ENCODE results near the gene IFNLR1. TPM values are rescaled to one million over a fixed set of nuclear protein-coding genes. Genes with fewer than 3 reads are reported as not detected.

Gene IFNLR1
- polyA plus RNA-seq, 3 donors = not detected

GRCh38 chr1:24118410-24119242, 68.5 kb downstream of the IFNLR1 start:
- Mint-ChIP-seq H3K9me3 (peaks cover 0 to 2% (median 0%) of the 10 kb centered on the region in 7 donors), H3K4me3 (no peak overlapping the region), H3K36me3 (no peaks in the 10 kb centered on the region), H3K4me1 (no peaks in the 10 kb centered on the region), H3K27me3 (ENCODE audit: low read depth in 3 of 3) (peaks cover 6 to 10% (median 9%) of the 10 kb centered on the region in 3 donors), H3K27ac (no peak overlapping the region)
- no peak overlapping the region for H3K4me3 ChIP-seq (replicated peaks in 1 of 3; ENCODE audit: low read depth in 2 of 3, low read length in 3 of 3)
- no peak for DNase-seq
- no peak overlapping the region for H3K9ac ChIP-seq (ENCODE audit: insufficient read depth, low read length, poor library complexity, severe bottlenecking)
- no peak overlapping the region for H3K4me2 ChIP-seq (replicated peaks; ENCODE audit: extremely low read depth, low read length, poor library complexity, severe bottlenecking)
- H4K20me1 ChIP-seq (ENCODE audit: insufficient read depth, low read length) = no peaks in the 10 kb centered on the region
- no peak overlapping the region for H3K27ac ChIP-seq (ENCODE audit: low read depth in 1 of 2, low read length in 2 of 2)
- no peaks in the 10 kb centered on the region for H3K4me1 ChIP-seq (ENCODE audit: control insufficient read depth in 1 of 2, insufficient read depth in 2 of 2, low read length in 2 of 2)
- no peaks in the 10 kb centered on the region for H3K9me3 ChIP-seq (replicated peaks in 1 of 2; ENCODE audit: control insufficient read depth in 1 of 2, insufficient read depth in 1 of 2, low read length in 2 of 2)
- no peak overlapping the region for H2AFZ ChIP-seq (ENCODE audit: insufficient read depth, low read depth, low read length, poor library complexity, severe bottlenecking)
- H3K36me3 ChIP-seq (replicated peaks in 1 of 2; ENCODE audit: control insufficient read depth in 1 of 2, insufficient read depth in 2 of 2, low read length in 2 of 2) = no peaks in the 10 kb centered on the region
- H3K79me2 ChIP-seq (ENCODE audit: insufficient read depth, low read length) = no peaks in the 10 kb centered on the region
- intact Hi-C loops (cut with micrococcal nuclease) = no loop called here
- no peaks in the 10 kb centered on the region for H3K27me3 ChIP-seq (ENCODE audit: control insufficient read depth in 2 of 2, insufficient read depth in 2 of 2, low read length in 2 of 2)
- TF ChIP-seq, protein P1, sequence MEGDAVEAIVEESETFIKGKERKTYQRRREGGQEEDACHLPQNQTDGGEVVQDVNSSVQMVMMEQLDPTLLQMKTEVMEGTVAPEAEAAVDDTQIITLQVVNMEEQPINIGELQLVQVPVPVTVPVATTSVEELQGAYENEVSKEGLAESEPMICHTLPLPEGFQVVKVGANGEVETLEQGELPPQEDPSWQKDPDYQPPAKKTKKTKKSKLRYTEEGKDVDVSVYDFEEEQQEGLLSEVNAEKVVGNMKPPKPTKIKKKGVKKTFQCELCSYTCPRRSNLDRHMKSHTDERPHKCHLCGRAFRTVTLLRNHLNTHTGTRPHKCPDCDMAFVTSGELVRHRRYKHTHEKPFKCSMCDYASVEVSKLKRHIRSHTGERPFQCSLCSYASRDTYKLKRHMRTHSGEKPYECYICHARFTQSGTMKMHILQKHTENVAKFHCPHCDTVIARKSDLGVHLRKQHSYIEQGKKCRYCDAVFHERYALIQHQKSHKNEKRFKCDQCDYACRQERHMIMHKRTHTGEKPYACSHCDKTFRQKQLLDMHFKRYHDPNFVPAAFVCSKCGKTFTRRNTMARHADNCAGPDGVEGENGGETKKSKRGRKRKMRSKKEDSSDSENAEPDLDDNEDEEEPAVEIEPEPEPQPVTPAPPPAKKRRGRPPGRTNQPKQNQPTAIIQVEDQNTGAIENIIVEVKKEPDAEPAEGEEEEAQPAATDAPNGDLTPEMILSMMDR (IDR thresholded peaks at IDR 0.05) = no peak
- WGBS (ENCODE audit: insufficient coverage) = no CpG with 5 or more reads among the region's 8 CpGs

DNA sequence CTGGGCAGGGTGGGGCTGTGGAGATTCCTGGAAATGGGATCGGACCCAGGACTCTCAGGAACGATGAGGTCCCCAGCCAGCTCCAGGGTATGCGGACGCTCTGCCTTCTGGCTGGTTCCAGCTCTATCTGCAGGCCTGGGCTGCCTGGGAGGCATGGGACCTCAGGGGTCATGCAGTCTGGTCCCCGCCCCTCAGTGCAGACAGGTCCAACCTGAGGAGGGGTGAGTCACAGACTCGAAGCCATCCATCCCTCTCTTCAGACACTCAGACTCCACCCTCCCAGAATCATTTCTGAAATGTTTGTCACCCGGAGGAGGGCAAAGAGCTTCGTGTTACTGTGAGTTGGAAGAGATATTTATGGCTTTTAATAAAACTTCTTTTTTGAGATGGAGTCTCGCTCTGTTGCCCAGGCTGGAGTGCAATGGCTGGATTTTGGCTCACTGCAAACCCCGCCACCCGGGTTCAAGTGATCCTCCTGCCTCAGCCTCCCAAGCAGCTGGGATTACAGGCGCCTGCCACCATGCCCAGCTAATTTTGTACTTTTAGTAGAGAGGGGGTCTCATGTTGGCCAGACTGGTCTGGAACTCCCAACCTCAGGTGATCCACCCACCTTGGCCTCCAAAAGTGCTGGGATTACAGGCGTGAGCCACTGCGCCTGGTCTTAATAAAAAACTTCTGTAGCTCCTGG, 69.2 kb downstream of the IFNLR1 start:
- Histone ChIP-seq H4K20me1 (ENCODE audit: insufficient read depth, low read length) (no peaks in the 10 kb centered on the region), H2AFZ (ENCODE audit: insufficient read depth, low read depth, low read length, poor library complexity, severe bottlenecking) (no peak overlapping the region), H3K79me2 (ENCODE audit: insufficient read depth, low read length) (no peaks in the 10 kb centered on the region), H3K4me2 (replicated peaks; ENCODE audit: extremely low read depth, low read length, poor library complexity, severe bottlenecking) (no peak overlapping the region), H3K9ac (ENCODE audit: insufficient read depth, low read length, poor library complexity, severe bottlenecking) (no peak overlapping the region), H3K4me3 (replicated peaks in 1 of 3; ENCODE audit: low read depth in 2 of 3, low read length in 3 of 3) (no peak overlapping the region), H3K9me3 (replicated peaks in 1 of 2; ENCODE audit: control insufficient read depth in 1 of 2, insufficient read depth in 1 of 2, low read length in 2 of 2) (no peaks in the 10 kb centered on the region), H3K27me3 (ENCODE audit: control insufficient read depth in 2 of 2, insufficient read depth in 2 of 2, low read length in 2 of 2) (no peaks in the 10 kb centered on the region), H3K27ac (ENCODE audit: low read depth in 1 of 2, low read length in 2 of 2) (no peak overlapping the region), H3K36me3 (replicated peaks in 1 of 2; ENCODE audit: control insufficient read depth in 1 of 2, insufficient read depth in 2 of 2, low read length in 2 of 2) (no peaks in the 10 kb centered on the region), H3K4me1 (ENCODE audit: control insufficient read depth in 1 of 2, insufficient read depth in 2 of 2, low read length in 2 of 2) (no peaks in the 10 kb centered on the region)
- Mint-ChIP-seq H3K9me3 (peaks cover 0 to 2% (median 0%) of the 10 kb centered on the region in 7 donors), H3K27ac (no peak overlapping the region), H3K27me3 (ENCODE audit: low read depth in 3 of 3) (peaks cover 8 to 15% (median 11%) of the 10 kb centered on the region in 3 donors), H3K4me1 (no peaks in the 10 kb centered on the region), H3K4me3 (no peak overlapping the region), H3K36me3 (no peaks in the 10 kb centered on the region)
- 98% methylated on average over 6 of the region's 14 CpGs for WGBS (ENCODE audit: insufficient coverage)
- TF ChIP-seq, protein P1 (IDR thresholded peaks at IDR 0.05) = no peak
- DNase-seq = no peak
- intact Hi-C loops (cut with micrococcal nuclease) = no loop called here

Data from CD14-positive monocyte (primary cell).